ENCODE measurements around the gene SPOCK1. TPM values are rescaled to one million over a fixed set of nuclear protein-coding genes. Genes with fewer than 3 reads are reported as not detected.

SPOCK1 gene
- total and polyA plus RNA-seq, 4 donors = 0.07 to 0.18 (median 0.17) TPM; not detected in 1

DNA sequence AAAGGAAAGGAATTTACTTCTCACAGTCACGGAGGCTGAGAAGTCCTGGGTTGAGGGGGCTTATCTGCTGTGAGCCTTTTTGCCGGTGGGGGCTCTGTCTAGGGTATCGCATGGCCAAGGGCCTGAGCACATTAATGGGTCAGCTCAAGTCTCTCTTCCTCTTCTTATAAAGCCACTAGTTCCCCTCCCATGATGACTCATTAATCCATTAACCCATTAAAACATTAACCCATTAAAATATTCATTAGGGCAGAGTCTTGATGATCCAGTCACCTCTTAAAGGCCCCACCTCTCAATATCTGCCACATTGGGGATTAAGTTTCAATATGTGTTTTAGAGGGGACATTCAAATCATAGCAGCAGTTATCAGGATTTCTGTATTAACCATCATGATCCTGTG lies 406.3 kb downstream of the SPOCK1 start:
- Histone ChIP-seq H3K27me3 (ENCODE audit: control insufficient read depth in 4 of 4, insufficient read depth in 4 of 4, low read length in 3 of 4) (no peaks in the 10 kb centered on the region), H3K9ac (ENCODE audit: low read depth in 1 of 2, low read length in 2 of 2) (no peak overlapping the region), H3K36me3 (ENCODE audit: control insufficient read depth in 4 of 4, insufficient read depth in 3 of 4, low read depth in 1 of 4, low read length in 3 of 4) (no peaks in the 10 kb centered on the region), H3K27ac (ENCODE audit: low read depth in 1 of 2, low read length in 2 of 2) (no peak overlapping the region), H3K4me1 (ENCODE audit: control insufficient read depth in 4 of 4, insufficient read depth in 4 of 4, low read length in 3 of 4) (no peaks in the 10 kb centered on the region), H3K9me3 (ENCODE audit: control insufficient read depth in 4 of 4, low read length in 3 of 4) (no peaks in the 10 kb centered on the region), H3K4me3 (ENCODE audit: low read depth in 1 of 3, low read length in 3 of 3) (no peak overlapping the region)
- 74% methylated on average over 3 of the region's 3 CpGs for WGBS
- TF ChIP-seq NR2F2 (IDR thresholded peaks at IDR 0.05) = no peak
- TF ChIP-seq, protein P1, sequence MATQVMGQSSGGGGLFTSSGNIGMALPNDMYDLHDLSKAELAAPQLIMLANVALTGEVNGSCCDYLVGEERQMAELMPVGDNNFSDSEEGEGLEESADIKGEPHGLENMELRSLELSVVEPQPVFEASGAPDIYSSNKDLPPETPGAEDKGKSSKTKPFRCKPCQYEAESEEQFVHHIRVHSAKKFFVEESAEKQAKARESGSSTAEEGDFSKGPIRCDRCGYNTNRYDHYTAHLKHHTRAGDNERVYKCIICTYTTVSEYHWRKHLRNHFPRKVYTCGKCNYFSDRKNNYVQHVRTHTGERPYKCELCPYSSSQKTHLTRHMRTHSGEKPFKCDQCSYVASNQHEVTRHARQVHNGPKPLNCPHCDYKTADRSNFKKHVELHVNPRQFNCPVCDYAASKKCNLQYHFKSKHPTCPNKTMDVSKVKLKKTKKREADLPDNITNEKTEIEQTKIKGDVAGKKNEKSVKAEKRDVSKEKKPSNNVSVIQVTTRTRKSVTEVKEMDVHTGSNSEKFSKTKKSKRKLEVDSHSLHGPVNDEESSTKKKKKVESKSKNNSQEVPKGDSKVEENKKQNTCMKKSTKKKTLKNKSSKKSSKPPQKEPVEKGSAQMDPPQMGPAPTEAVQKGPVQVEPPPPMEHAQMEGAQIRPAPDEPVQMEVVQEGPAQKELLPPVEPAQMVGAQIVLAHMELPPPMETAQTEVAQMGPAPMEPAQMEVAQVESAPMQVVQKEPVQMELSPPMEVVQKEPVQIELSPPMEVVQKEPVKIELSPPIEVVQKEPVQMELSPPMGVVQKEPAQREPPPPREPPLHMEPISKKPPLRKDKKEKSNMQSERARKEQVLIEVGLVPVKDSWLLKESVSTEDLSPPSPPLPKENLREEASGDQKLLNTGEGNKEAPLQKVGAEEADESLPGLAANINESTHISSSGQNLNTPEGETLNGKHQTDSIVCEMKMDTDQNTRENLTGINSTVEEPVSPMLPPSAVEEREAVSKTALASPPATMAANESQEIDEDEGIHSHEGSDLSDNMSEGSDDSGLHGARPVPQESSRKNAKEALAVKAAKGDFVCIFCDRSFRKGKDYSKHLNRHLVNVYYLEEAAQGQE (IDR thresholded peaks at IDR 0.05) = no peak
- no peak for TF ChIP-seq HNF4A (conservative IDR thresholded peaks at IDR 0.05)
- TF ChIP-seq FOXA2 (IDR thresholded peaks at IDR 0.05) = no peak
- no peak for TF ChIP-seq RAD21 (IDR thresholded peaks at IDR 0.05)
- TF ChIP-seq TAF1 (conservative IDR thresholded peaks at IDR 0.05) = no peak
- no peak for TF ChIP-seq CTCF (IDR thresholded peaks at IDR 0.05; ENCODE audit: low read depth, low read length, missing input control)
- TF ChIP-seq, protein P2, sequence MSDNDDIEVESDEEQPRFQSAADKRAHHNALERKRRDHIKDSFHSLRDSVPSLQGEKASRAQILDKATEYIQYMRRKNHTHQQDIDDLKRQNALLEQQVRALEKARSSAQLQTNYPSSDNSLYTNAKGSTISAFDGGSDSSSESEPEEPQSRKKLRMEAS (IDR thresholded peaks at IDR 0.05) = no peak
- TF ChIP-seq RXRA (IDR thresholded peaks at IDR 0.05) = no peak
- no peak for TF ChIP-seq SP1 (IDR thresholded peaks at IDR 0.05)
- TF ChIP-seq YY1 (IDR thresholded peaks at IDR 0.05) = no peak
- no peak for TF ChIP-seq FOXA1 (IDR thresholded peaks at IDR 0.05)
- TF ChIP-seq ATF3 (IDR thresholded peaks at IDR 0.05) = no peak
- no peak for TF ChIP-seq EGR1 (IDR thresholded peaks at IDR 0.05; ENCODE audit: low read depth in 2 of 2)
- no peak for DNase-seq (ENCODE audit: low spot score)

DNA sequence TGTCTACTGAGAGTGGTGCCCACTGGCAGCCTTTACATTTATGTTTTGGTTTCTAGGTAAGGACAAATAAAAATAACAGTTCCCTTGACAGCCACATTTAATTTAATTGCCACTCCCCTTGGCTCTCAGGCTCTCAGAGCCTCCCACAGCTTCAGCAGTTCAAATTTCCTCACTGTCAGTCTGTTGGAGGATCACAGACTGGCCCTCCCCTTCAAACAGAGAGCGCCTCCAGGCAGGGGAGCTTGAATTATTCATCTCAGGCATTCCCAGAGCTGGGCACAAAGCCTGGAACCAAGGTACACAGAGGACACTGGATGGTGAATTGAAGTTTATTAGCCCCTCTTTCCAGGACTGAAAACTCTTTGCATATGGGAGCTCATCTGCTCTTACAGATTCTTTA lies 407.7 kb downstream of the SPOCK1 start:
- no peak for DNase-seq (ENCODE audit: low spot score)
- 48% methylated on average over 1 of the region's 1 CpG for WGBS
- no peak overlapping the region for H3K4me3 ChIP-seq (ENCODE audit: low read depth in 1 of 3, low read length in 3 of 3)
- H3K9ac ChIP-seq (ENCODE audit: low read depth in 1 of 2, low read length in 2 of 2) = no peak overlapping the region
- no peak overlapping the region for H3K27ac ChIP-seq (ENCODE audit: low read depth in 1 of 2, low read length in 2 of 2)
- H3K4me1 ChIP-seq (ENCODE audit: control insufficient read depth in 4 of 4, insufficient read depth in 4 of 4, low read length in 3 of 4) = no peaks in the 10 kb centered on the region
- no peaks in the 10 kb centered on the region for H3K9me3 ChIP-seq (ENCODE audit: control insufficient read depth in 4 of 4, low read length in 3 of 4)
- H3K27me3 ChIP-seq (ENCODE audit: control insufficient read depth in 4 of 4, insufficient read depth in 4 of 4, low read length in 3 of 4) = no peaks in the 10 kb centered on the region
- TF ChIP-seq EGR1 (IDR thresholded peaks at IDR 0.05; ENCODE audit: low read depth in 2 of 2) (no peak), FOXA1 (IDR thresholded peaks at IDR 0.05) (no peak), NR2F2 (IDR thresholded peaks at IDR 0.05) (no peak), FOXA2 (IDR thresholded peaks at IDR 0.05) (no peak), RAD21 (IDR thresholded peaks at IDR 0.05) (no peak), CTCF (IDR thresholded peaks at IDR 0.05; ENCODE audit: low read depth, low read length, missing input control) (no peak), JUND (IDR thresholded peaks at IDR 0.05) (no peak), HNF4G (IDR thresholded peaks at IDR 0.05) (no peak), SP1 (IDR thresholded peaks at IDR 0.05) (no peak), YY1 (IDR thresholded peaks at IDR 0.05) (no peak), RXRA (IDR thresholded peaks at IDR 0.05) (no peak), ATF3 (IDR thresholded peaks at IDR 0.05) (no peak)
- no peaks in the 10 kb centered on the region for H3K36me3 ChIP-seq (ENCODE audit: control insufficient read depth in 4 of 4, insufficient read depth in 3 of 4, low read depth in 1 of 4, low read length in 3 of 4)
